Activated T-cell treated with anti-CD3 and anti-CD28 coated beads for 48 hours (primary cell): ENCODE data around the gene CHD1L.
A peak's percentile ranks its signal among the peaks of the same experiment; 100 is the strongest.
"Not testable (repeated sequence)": the region's sequence is repeated elsewhere in the genome, so short reads cannot be mapped to it uniquely, and the experiment has no call there.

Experiments
- DNase-seq: peaks from one replicate; pipeline ENCODE4 v3.0.0-alpha.2; 2020; ENCODE audit warnings: low read depth

The CHD1L gene

GRCh38 chr1:147242449-147243227 lies at the start of gene CHD1L:
CHD1L (plus strand) TSS chr1:147242684; CDS start chr1:147242704, 20 bp downstream.
- DNase-seq = peak; percentile 94

GRCh38 chr1:147197324-147197723 lies 45.2 kb upstream of the CHD1L start:
- DNase-seq = not testable (repeated sequence)

GRCh38 chr1:147201276-147201675 lies 41.2 kb upstream of the CHD1L start:
- DNase-seq = no peak

GRCh38 chr1:147201786-147202185 lies 40.7 kb upstream of the CHD1L start:
- DNase-seq = no peak

GRCh38 chr1:147202576-147202975 lies 39.9 kb upstream of the CHD1L start:
- DNase-seq = no peak

- no peak for DNase-seq
Measured at GRCh38 chr1:147204080-147204479, 38.4 kb upstream of the CHD1L start.

GRCh38 chr1:147207192-147207591 lies 35.3 kb upstream of the CHD1L start:
- DNase-seq = no peak

GRCh38 chr1:147208619-147209018 lies 33.9 kb upstream of the CHD1L start:
- DNase-seq = no peak

GRCh38 chr1:147209825-147210821 lies 32.4 kb upstream of the CHD1L start:
- DNase-seq = no peak

- DNase-seq = no peak
Measured at GRCh38 chr1:147210987-147211386, 31.5 kb upstream of the CHD1L start.

GRCh38 chr1:147211577-147211976 lies 30.9 kb upstream of the CHD1L start:
- DNase-seq = no peak

GRCh38 chr1:147213271-147213670 lies 29.2 kb upstream of the CHD1L start:
- no peak for DNase-seq

- no peak for DNase-seq
Measured at GRCh38 chr1:147214325-147214724, 28.2 kb upstream of the CHD1L start.

- DNase-seq = no peak
Measured at GRCh38 chr1:147214842-147215539, 27.5 kb upstream of the CHD1L start.

GRCh38 chr1:147215540-147215916 lies 27.0 kb upstream of the CHD1L start:
- no peak for DNase-seq

GRCh38 chr1:147216124-147216523 lies 26.4 kb upstream of the CHD1L start:
- DNase-seq = no peak

- DNase-seq = no peak
Measured at GRCh38 chr1:147217141-147217540, 25.3 kb upstream of the CHD1L start.

- DNase-seq = no peak
Measured at GRCh38 chr1:147218606-147219005, 23.9 kb upstream of the CHD1L start.

GRCh38 chr1:147223740-147224615 lies 18.5 kb upstream of the CHD1L start:
- DNase-seq = no peak

GRCh38 chr1:147225193-147225730 lies 17.2 kb upstream of the CHD1L start, which contains the start of gene FMO5:
FMO5 (minus strand) TSS chr1:147225339; CDS start chr1:147225029, 310 bp downstream.
- peak; percentile 27 for DNase-seq

GRCh38 chr1:147231032-147231431 lies 11.5 kb upstream of the CHD1L start:
- DNase-seq = not testable (repeated sequence)
